CD4-positive, alpha-beta T cell (primary cell): ENCODE measurements around the gene CCDC12. TPM values are rescaled to one million over a fixed set of nuclear protein-coding genes. Genes with fewer than 3 reads are reported as not detected.
A peak's percentile ranks its signal among the peaks of the same experiment; 100 is the strongest.

Experiments used
- ATAC-seq: fragments of 200-7000 bp; cut with Tn5 transposase; one replicate; pipeline ENCODE4 v1.10.0; 2022; ENCODE audit warnings: mild to moderate bottlenecking; ENCODE audit not compliant: poor library complexity
- CTCF ChIA-PET: fragments of 350-600 bp; sonication (Branson Sonifier 250); formaldehyde crosslinking; loops from one replicate; lab custom pipeline; 2021; ENCODE audit warnings: antibody characterized with exemption, inconsistent platforms; lab: Charles Lee
- POLR2A ChIA-PET: fragments of 350-600 bp; sonication (Branson Sonifier 250); formaldehyde crosslinking; loops from one replicate; lab custom pipeline; 2021; ENCODE audit warnings: antibody characterized with exemption, inconsistent platforms; lab: Charles Lee
- DNase-seq, 14 experiments: peaks; one replicate each; pipeline ENCODE4 v3.0.0-alpha.2; 2013 to 2020; ENCODE audit warnings: mixed read lengths in 2 of 14
- H3K27ac ChIP-seq, 2 donors: one replicate each; pipeline versions ENCODE4 v1.5.1 to v1.7.0; 2013; ENCODE audit warnings: low read length in 2 of 2, low read depth in 1 of 2, mild to moderate bottlenecking in 1 of 2
- H3K27me3 ChIP-seq, 2 experiments: 1 replicate in 1 of 2; 2 replicates in 1 of 2; pipeline versions ENCODE4 v1.6.1 to v1.7.0; 2013; ENCODE audit warnings: low read length in 2 of 2, control low read depth in 1 of 2, mild to moderate bottlenecking in 1 of 2, moderate library complexity in 1 of 2; ENCODE audit not compliant: insufficient read depth in 2 of 2, control insufficient read depth in 1 of 2
- H3K36me3 ChIP-seq: one replicate; pipeline ENCODE4 v1.6.1; 2013; ENCODE audit warnings: low read length, control low read depth; ENCODE audit not compliant: insufficient read depth
- H3K4me1 ChIP-seq: one replicate; pipeline ENCODE4 v1.6.1; 2013; ENCODE audit warnings: low read length, control low read depth; ENCODE audit not compliant: insufficient read depth
- H3K4me3 ChIP-seq: one replicate; pipeline ENCODE4 v1.5.1; 2013; ENCODE audit warnings: mild to moderate bottlenecking, low read length, moderate library complexity
- H3K9me3 ChIP-seq, 2 experiments: 1 replicate in 1 of 2; 2 replicates in 1 of 2; pipeline versions ENCODE4 v1.6.1 to v1.7.0; 2013; ENCODE audit warnings: low read length in 2 of 2, mild to moderate bottlenecking in 2 of 2, control low read depth in 1 of 2, moderate library complexity in 1 of 2; ENCODE audit not compliant: control insufficient read depth in 1 of 2, insufficient read depth in 1 of 2
- H3K27ac Mint-ChIP-seq: one replicate; pipeline ENCODE4 v1.8.0; 2020; ENCODE audit warnings: mixed read lengths
- H3K27me3 Mint-ChIP-seq: one replicate; pipeline ENCODE4 v1.8.0; 2021; ENCODE audit warnings: mixed read lengths
- H3K36me3 Mint-ChIP-seq: one replicate; pipeline ENCODE4 v1.8.0; 2021; ENCODE audit warnings: low read depth, mixed read lengths
- H3K4me1 Mint-ChIP-seq: one replicate; pipeline ENCODE4 v1.8.0; 2021; ENCODE audit warnings: low read depth, mixed read lengths
- H3K4me3 Mint-ChIP-seq: one replicate; pipeline ENCODE4 v1.8.0; 2020; ENCODE audit warnings: mild to moderate bottlenecking, mixed read lengths
- H3K9me3 Mint-ChIP-seq: one replicate; pipeline ENCODE4 v1.8.0; 2020; ENCODE audit warnings: mixed read lengths
- CTCF ChIP-seq: fragments of 200-600 bp; IDR thresholded peaks from one replicate; pipeline ENCODE4 v1.8.0; 2022; ENCODE audit warnings: antibody characterized with exemption, mild to moderate bottlenecking
- intact Hi-C, 2 experiments: fragments of 100-400 bp; cut with DNase I in 1 of 2; cut with micrococcal nuclease in 1 of 2; formaldehyde crosslinking; loops; one replicate each; pipeline versions ENCODE4 v1.15.1 to v1.9.0; 2023 to 2025; cut with DNase I, micrococcal nuclease
- total RNA-seq, 174 experiments: library from RNA in 2 of 174; stranded (reverse) in 2 of 174; gene quantifications; one replicate each; pipeline ENCODE4 v1.2.3 and lab custom pipeline; 2021 to 2026

Gene CCDC12
- total RNA-seq, 2 experiments from 2014 or later: 57.5 to 59.5 TPM

GRCh38 chr3:46929324-46929723 lies 47.2 kb downstream of the CCDC12 start:
- H3K4me1 ChIP-seq: peaks cover 87% of the 10 kb centered on the region

GRCh38 chr3:46928282-46928681 lies 48.3 kb downstream of the CCDC12 start:
- H3K9me3 Mint-ChIP-seq: no peaks in the 10 kb centered on the region
- no peak overlapping the region for H3K4me3 ChIP-seq
- intact Hi-C loops: no loop called here
- ChIA-PET CTCF (no interaction called here), POLR2A (no interaction called here)
- ATAC-seq: peak; percentile 15
- no peak overlapping the region for H3K4me3 Mint-ChIP-seq
- peaks cover 87% of the 10 kb centered on the region for H3K4me1 ChIP-seq
- peak in 2 of 14 experiments; percentile 34 to 62 for DNase-seq
- no peaks in the 10 kb centered on the region for H3K27me3 Mint-ChIP-seq
- peaks cover 0 to 3% of the 10 kb centered on the region in 2 experiments for H3K9me3 ChIP-seq
- H3K36me3 ChIP-seq: peaks cover 39% of the 10 kb centered on the region
- TF ChIP-seq CTCF: no peak
- H3K27ac ChIP-seq: no peak overlapping the region
- H3K27me3 ChIP-seq: no peaks in the 10 kb centered on the region
- H3K36me3 Mint-ChIP-seq: peaks cover 74% of the 10 kb centered on the region
- peak overlapping the region; percentile 79 for H3K27ac Mint-ChIP-seq
- peaks cover 76% of the 10 kb centered on the region for H3K4me1 Mint-ChIP-seq

More at GRCh38 chr3:46929324-46929723, 47.2 kb downstream of the CCDC12 start:
- ChIA-PET CTCF (interaction anchor here (0.7 to 2.0 kb wide), 3 partner anchors 8 to 20 kb away, joined by 3 to 5 read pairs (median 3); no protein-coding TSS in a partner anchor), POLR2A (no interaction called here)
- no peak for ATAC-seq
- Mint-ChIP-seq H3K27ac (peak overlapping the region; percentile 79), H3K9me3 (no peaks in the 10 kb centered on the region), H3K4me1 (peaks cover 74% of the 10 kb centered on the region), H3K4me3 (no peak overlapping the region), H3K27me3 (no peaks in the 10 kb centered on the region), H3K36me3 (peaks cover 65% of the 10 kb centered on the region)
- H3K9me3 ChIP-seq: peaks cover 0 to 3% of the 10 kb centered on the region in 2 experiments
- H3K36me3 ChIP-seq: peaks cover 28% of the 10 kb centered on the region
- DNase-seq: no peak
- intact Hi-C loops: no loop called here
- no peak overlapping the region for H3K27ac ChIP-seq
- TF ChIP-seq CTCF: no peak
- no peak overlapping the region for H3K4me3 ChIP-seq
- H3K27me3 ChIP-seq: no peaks in the 10 kb centered on the region

- H3K4me3 ChIP-seq: no peak overlapping the region
- ChIA-PET POLR2A (no interaction called here), CTCF (no interaction called here)
- Mint-ChIP-seq H3K4me3 (no peak overlapping the region), H3K4me1 (peaks cover 76% of the 10 kb centered on the region), H3K27me3 (no peaks in the 10 kb centered on the region), H3K27ac (peak overlapping the region; percentile 77), H3K9me3 (no peaks in the 10 kb centered on the region), H3K36me3 (peaks cover 80% of the 10 kb centered on the region)
- H3K4me1 ChIP-seq: peaks cover 81% of the 10 kb centered on the region
- ATAC-seq (no peak), DNase-seq (no peak)
- H3K9me3 ChIP-seq: peaks cover 0 to 3% of the 10 kb centered on the region in 2 experiments
- TF ChIP-seq CTCF: no peak
- peak overlapping the region in 1 of 2 donors; percentile 40 for H3K27ac ChIP-seq
- intact Hi-C loops: no loop called here
- no peaks in the 10 kb centered on the region for H3K27me3 ChIP-seq
- H3K36me3 ChIP-seq: peaks cover 45% of the 10 kb centered on the region
Observed at GRCh38 chr3:46927718-46928073, 48.8 kb downstream of the CCDC12 start.
